GM12878 (cell line): ENCODE results near the gene AEN. TPM values are rescaled to one million over a fixed set of nuclear protein-coding genes. Genes with fewer than 3 reads are reported as not detected.
A peak's percentile ranks its signal among the peaks of the same experiment; 100 is the strongest.

Source experiments
- ATAC-seq: fragments of 200-7000 bp; cut with Tn5 transposase; 3 replicates; pipeline ENCODE4 v1.9.1; 2020; ENCODE audit warnings: mild to moderate bottlenecking, moderate library complexity
- BruUV-seq: library from RNA; stranded (reverse); fragments of 400-500 nt; replicated peaks from 2 replicates; lab custom pipeline; 2021; lab: Mats Ljungman, UMichigan
- CTCF ChIA-PET: fragments of 300-600 bp; sonication (Branson Sonifier 250); formaldehyde crosslinking; extraction: SDS; loops from one replicate; lab custom pipeline; 2021; ENCODE audit warnings: inconsistent platforms; lab: Yijun Ruan, JAX
- POLR2A ChIA-PET: fragments of 350-600 bp; formaldehyde crosslinking; extraction: SDS; loops from one replicate; lab custom pipeline; 2021; ENCODE audit warnings: inconsistent platforms; lab: Charles Lee
- RAD21 ChIA-PET: fragments of 300-600 bp; sonication (Branson Sonifier 250); formaldehyde crosslinking; loops from one replicate; lab custom pipeline; 2023; ENCODE audit warnings: antibody characterized with exemption; ENCODE audit not compliant: unreplicated experiment; lab: Charles Lee
- SMC1A ChIA-PET: fragments of 300-600 bp; sonication (Branson Sonifier 250); formaldehyde crosslinking; loops from one replicate; lab custom pipeline; 2023; ENCODE audit not compliant: unreplicated experiment, uncharacterized antibody; lab: Charles Lee
- DNase-seq: peaks from one replicate; pipeline ENCODE4 v3.0.0-alpha.2; 2011; ENCODE audit warnings: low read depth, low spot score
- FAIRE-seq: peaks from 3 replicates; lab custom pipeline; 2011; peaks lifted over from hg19 to GRCh38; lab: Jason Lieb, UNC
- H2AFZ ChIP-seq: 2 replicates; pipeline ENCODE4 v1.6.0; 2011; ENCODE audit warnings: low read depth, low read length, control low read depth; ENCODE audit not compliant: control insufficient read depth
- H3K27ac ChIP-seq: 2 replicates; pipeline ENCODE4 v1.5.1; 2011; ENCODE audit warnings: control low read depth; ENCODE audit not compliant: control insufficient read depth, insufficient read depth
- H3K27me3 ChIP-seq, 2 experiments: replicated peaks in 1 of 2; 2 replicates each; pipeline versions ENCODE4 v1.6.0 to v1.6.1; 2011; ENCODE audit warnings: low read length in 1 of 2; ENCODE audit not compliant: control insufficient read depth in 2 of 2, insufficient read depth in 2 of 2
- H3K36me3 ChIP-seq, 2 experiments: 2 replicates each; pipeline ENCODE4 v1.5.1; 2011; ENCODE audit warnings: low read length in 1 of 2; ENCODE audit not compliant: control insufficient read depth in 2 of 2, insufficient read depth in 2 of 2
- H3K4me1 ChIP-seq: 2 replicates; pipeline ENCODE4 v1.6.1; 2011; ENCODE audit warnings: mild to moderate bottlenecking, low read length, moderate library complexity, mixed read lengths; ENCODE audit not compliant: control insufficient read depth, insufficient read depth
- H3K4me2 ChIP-seq: 2 replicates; pipeline ENCODE4 v1.6.0; 2011; ENCODE audit warnings: control low read depth; ENCODE audit not compliant: control insufficient read depth, insufficient read depth
- H3K4me3 ChIP-seq: fragments of 200-600 bp; sonication (generic); 2 replicates; pipeline ENCODE4 v1.5.1; 2016
- H3K79me2 ChIP-seq: 2 replicates; pipeline ENCODE4 v1.6.0; 2011; ENCODE audit warnings: low read length; ENCODE audit not compliant: control insufficient read depth, insufficient read depth
- H3K9ac ChIP-seq: 2 replicates; pipeline ENCODE4 v1.8.0; 2011; ENCODE audit warnings: low read length, control low read depth, mixed read lengths; ENCODE audit not compliant: control insufficient read depth, insufficient read depth
- H3K9me3 ChIP-seq: replicated peaks from 3 replicates; pipeline ENCODE4 v1.5.1; 2011; ENCODE audit warnings: mild to moderate bottlenecking, low read length; ENCODE audit not compliant: control insufficient read depth, insufficient read depth
- H4K20me1 ChIP-seq: 2 replicates; pipeline ENCODE4 v1.6.0; 2011; ENCODE audit not compliant: control insufficient read depth, insufficient read depth
- BMI1 ChIP-seq: fragments of 450-650 bp; IDR thresholded peaks from 2 replicates; pipeline ENCODE4 v1.6.1; 2016; ENCODE audit warnings: mild to moderate bottlenecking, moderate library complexity, borderline replicate concordance
- CBFB ChIP-seq: IDR thresholded peaks from 2 replicates; pipeline ENCODE4 v1.6.1; 2016; ENCODE audit warnings: antibody characterized with exemption, low read depth
- JUND ChIP-seq: IDR thresholded peaks from 2 replicates; pipeline ENCODE4 v1.6.1; 2012; ENCODE audit warnings: low read depth, mild to moderate bottlenecking, low read length, improper control_type of control experiment, moderate library complexity
- MTA3 ChIP-seq: IDR thresholded peaks from 2 replicates; pipeline ENCODE4 v1.6.1; 2012; ENCODE audit warnings: low read length, inconsistent platforms, borderline replicate concordance
- WGBS: methylation state at CpG from one replicate; pipeline ENCODE4 v1.1.6; 2016; ENCODE audit warnings: low lambda C conversion rate; ENCODE audit not compliant: insufficient replicate concordance, insufficient coverage; ENCODE audit errors: missing lambda C conversion rate; 5-methylcytosine and 5-hydroxymethylcytosine counted together
- in situ Hi-C: fragments of 300-500 bp; cut with MboI; formaldehyde crosslinking; loops from 9 replicates; pipeline ENCODE4 v1.14.3; 2018; ENCODE audit warnings: mixed read lengths
- intact Hi-C: fragments of 100-400 bp; cut with micrococcal nuclease; formaldehyde crosslinking; loops from one replicate; pipeline ENCODE4 v1.14.2; 2022; ENCODE audit not compliant: unreplicated experiment
- polyA plus RNA-seq, 11 experiments: library from polyadenylated mRNA; depleted of rRNA in 4 of 11; unstranded in 6 of 11; stranded (reverse) in 5 of 11; fragments of >200 nt; fragmentation: Nextera tagmentation in 4 of 11; fragmentation: Illumina TruSeq in 1 of 11; extraction: Ambion mirVana in 4 of 11; extraction: Trizol in 1 of 11; gene quantifications; 1 replicate in 1 of 11; 2 replicates in 10 of 11; pipeline versions ENCODE4 v1.2.1 to v1.2.3, GENCODE V29; 2011 to 2016; ENCODE audit warnings: inconsistent platforms in 2 of 11, missing spikeins in 2 of 11, low read depth in 1 of 11
- total RNA-seq, 4 experiments: library from RNA; depleted of rRNA in 3 of 4; stranded (reverse); fragments of >200 nt in 3 of 4; fragmentation: Illumina TruSeq in 1 of 4; extraction: Trizol in 1 of 4; gene quantifications; 2 replicates each; pipeline versions ENCODE4 v1.2.1 to v1.2.3, GENCODE V29; 2013 to 2021
- TF ChIP-seq, protein P1 (sequence below): fragments of 450-650 bp; formaldehyde crosslinking; IDR thresholded peaks from 2 replicates; pipeline ENCODE4 v1.5.0; 2022; ENCODE audit warnings: mild to moderate bottlenecking, missing genetic modification characterization

AEN gene
- total and polyA plus RNA-seq, 10 of the 15 experiments (the other 5 are each of a cell fraction or from before 2014, with no cell fraction given): 11.7 to 81.2 (median 53.7) TPM

DNA sequence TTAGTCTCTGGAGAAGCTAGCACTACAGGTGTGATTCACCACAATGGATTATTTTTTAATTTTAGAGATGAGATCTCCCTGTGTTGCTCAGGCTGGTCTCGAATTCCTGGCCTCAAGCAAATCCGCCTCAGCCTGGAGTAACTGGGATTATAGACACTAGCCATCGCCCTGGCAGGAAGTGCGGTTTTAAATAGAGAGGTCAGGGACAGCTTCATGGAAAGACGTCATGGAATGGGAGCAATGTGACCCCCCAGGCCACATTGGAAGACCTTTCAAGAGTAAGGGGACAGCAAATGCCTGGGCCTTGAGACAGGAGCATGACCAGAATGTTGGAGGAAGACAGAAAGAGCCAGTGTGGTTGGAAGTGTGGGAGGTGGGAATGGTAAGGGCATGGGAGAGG is 15.5 kb downstream of the AEN start:
- SMC1A ChIA-PET: interaction anchor here (2.0 to 5.6 kb wide), 3 partner anchors 12 to 20 kb away, joined by 8 to 35 read pairs (median 9); no protein-coding TSS in a partner anchor
- CTCF ChIA-PET: interaction anchor here (0.6 to 2.7 kb wide), 4 partner anchors 12 to 171 kb away, joined by 3 to 30 read pairs (median 8); no protein-coding TSS in a partner anchor
- Histone ChIP-seq H3K36me3 (peaks cover 0 to 4% of the 10 kb centered on the region in 2 experiments; a peak in 3 of 4 replicates), H3K79me2 (peaks cover 35% of the 10 kb centered on the region), H3K9ac (no peak overlapping the region), H3K4me1 (peaks cover 66% of the 10 kb centered on the region), H2AFZ (no peak overlapping the region), H3K4me3 (no peak overlapping the region), H3K27ac (peak overlapping the region; percentile 99), H3K27me3 (no peaks in the 10 kb centered on the region), H4K20me1 (no peaks in the 10 kb centered on the region), H3K9me3 (no peaks in the 10 kb centered on the region), H3K4me2 (no peak overlapping the region)
- 91% methylated on average over 5 of the region's 5 CpGs for WGBS
- ATAC-seq: no peak
- no TSS peak for BruUV-seq
- in situ Hi-C loops: no loop called here
- RAD21 ChIA-PET: interaction anchor here (3.4 kb wide), 1 partner anchor 12 kb away, joined by 29 read pairs; no protein-coding TSS in a partner anchor
- no peak for TF ChIP-seq BMI1
- TF ChIP-seq, protein P1, sequence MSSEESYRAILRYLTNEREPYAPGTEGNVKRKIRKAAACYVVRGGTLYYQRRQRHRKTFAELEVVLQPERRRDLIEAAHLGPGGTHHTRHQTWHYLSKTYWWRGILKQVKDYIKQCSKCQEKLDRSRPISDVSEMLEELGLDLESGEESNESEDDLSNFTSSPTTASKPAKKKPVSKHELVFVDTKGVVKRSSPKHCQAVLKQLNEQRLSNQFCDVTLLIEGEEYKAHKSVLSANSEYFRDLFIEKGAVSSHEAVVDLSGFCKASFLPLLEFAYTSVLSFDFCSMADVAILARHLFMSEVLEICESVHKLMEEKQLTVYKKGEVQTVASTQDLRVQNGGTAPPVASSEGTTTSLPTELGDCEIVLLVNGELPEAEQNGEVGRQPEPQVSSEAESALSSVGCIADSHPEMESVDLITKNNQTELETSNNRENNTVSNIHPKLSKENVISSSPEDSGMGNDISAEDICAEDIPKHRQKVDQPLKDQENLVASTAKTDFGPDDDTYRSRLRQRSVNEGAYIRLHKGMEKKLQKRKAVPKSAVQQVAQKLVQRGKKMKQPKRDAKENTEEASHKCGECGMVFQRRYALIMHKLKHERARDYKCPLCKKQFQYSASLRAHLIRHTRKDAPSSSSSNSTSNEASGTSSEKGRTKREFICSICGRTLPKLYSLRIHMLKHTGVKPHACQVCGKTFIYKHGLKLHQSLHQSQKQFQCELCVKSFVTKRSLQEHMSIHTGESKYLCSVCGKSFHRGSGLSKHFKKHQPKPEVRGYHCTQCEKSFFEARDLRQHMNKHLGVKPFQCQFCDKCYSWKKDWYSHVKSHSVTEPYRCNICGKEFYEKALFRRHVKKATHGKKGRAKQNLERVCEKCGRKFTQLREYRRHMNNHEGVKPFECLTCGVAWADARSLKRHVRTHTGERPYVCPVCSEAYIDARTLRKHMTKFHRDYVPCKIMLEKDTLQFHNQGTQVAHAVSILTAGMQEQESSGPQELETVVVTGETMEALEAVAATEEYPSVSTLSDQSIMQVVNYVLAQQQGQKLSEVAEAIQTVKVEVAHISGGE (CRISPR knock-in tag): no peak
- no peak for TF ChIP-seq JUND
- peak; percentile 18; the same call in 1 of the 2 replicates for TF ChIP-seq CBFB
- TF ChIP-seq MTA3: no peak
- DNase-seq: no peak
- FAIRE-seq: no peak
- POLR2A ChIA-PET: interaction anchor here (0.6 to 1.9 kb wide), 3 partner anchors 12 to 326 kb away, joined by 3 to 8 read pairs (median 3); no protein-coding TSS in a partner anchor
- intact Hi-C loops: no loop called here
